AG09309 (cell line): ENCODE results near the gene TAPBPL.
"Not testable (repeated sequence)": the region's sequence is repeated elsewhere in the genome, so short reads cannot be mapped to it uniquely, and the experiment has no call there.

Experiments used
- DNase-seq: peaks from one replicate; pipeline ENCODE4 v3.0.0-alpha.2; 2010; ENCODE audit warnings: low read depth
- H3K4me3 ChIP-seq: 2 replicates; pipeline ENCODE4 v1.5.1; 2011; ENCODE audit warnings: mild to moderate bottlenecking, low read depth, low read length, moderate library complexity; ENCODE audit not compliant: control insufficient read depth
- CTCF ChIP-seq: IDR thresholded peaks from 2 replicates; pipeline ENCODE4 v1.5.1; 2011; ENCODE audit warnings: mild to moderate bottlenecking, low read depth, low read length, inconsistent platforms; ENCODE audit not compliant: insufficient read depth, control insufficient read depth; ENCODE audit errors: missing control alignments

TAPBPL gene

GRCh38 chr12:6420364-6420763, 31.5 kb upstream of the TAPBPL start:
- no peak for TF ChIP-seq CTCF
- H3K4me3 ChIP-seq, result no peak overlapping the region

GRCh38 chr12:6423267-6424007, 28.4 kb upstream of the TAPBPL start:
- peak; percentile 72 for DNase-seq
- TF ChIP-seq CTCF, result peak; percentile 84
- H3K4me3 ChIP-seq, result no peak overlapping the region

More at GRCh38 chr12:6420364-6420763, 31.5 kb upstream of the TAPBPL start:
- no peak for DNase-seq

- no peak for DNase-seq
- H3K4me3 ChIP-seq, result no peak overlapping the region
- TF ChIP-seq CTCF, result no peak
These were observed 27.9 kb upstream of the TAPBPL start for GRCh38 chr12:6424008-6424347.

- no peak for TF ChIP-seq CTCF
- H3K4me3 ChIP-seq, result no peak overlapping the region
- no peak for DNase-seq
These were observed 27.0 kb upstream of the TAPBPL start for GRCh38 chr12:6424866-6425265.

- TF ChIP-seq CTCF, result no peak
- no peak for DNase-seq
- no peak overlapping the region for H3K4me3 ChIP-seq
These were observed 26.0 kb upstream of the TAPBPL start for GRCh38 chr12:6425590-6426531.

GRCh38 chr12:6426882-6427671, 24.8 kb upstream of the TAPBPL start:
- no peak for DNase-seq
- no peak overlapping the region for H3K4me3 ChIP-seq
- TF ChIP-seq CTCF, result no peak

GRCh38 chr12:6427796-6428195, 24.0 kb upstream of the TAPBPL start:
- DNase-seq, H3K4me3 ChIP-seq: not testable (repeated sequence)
